HEK293 (cell line): ENCODE data around the gene C19orf44.

Experiments
- ATF2 ChIP-seq: fragments of 450-650 bp; formaldehyde crosslinking; IDR thresholded peaks from 2 replicates; pipeline ENCODE4 v1.5.1; 2016; ENCODE audit warnings: missing biosample characterization, missing genetic modification characterization, low read depth
- EGR2 ChIP-seq: fragments of 450-650 bp; formaldehyde crosslinking; IDR thresholded peaks from 2 replicates; pipeline ENCODE4 v1.5.1; 2016; ENCODE audit warnings: low read depth, missing biosample characterization, missing genetic modification characterization
- MEIS1 ChIP-seq: sonication (generic); formaldehyde crosslinking; IDR thresholded peaks from 2 replicates; pipeline ENCODE4 v1.8.1; 2022; ENCODE audit warnings: missing genetic modification reagents, mild to moderate bottlenecking, borderline replicate concordance
- PRDM6 ChIP-seq: fragments of 450-650 bp; formaldehyde crosslinking; IDR thresholded peaks from 2 replicates; pipeline ENCODE4 v1.5.1; 2017; ENCODE audit warnings: missing biosample characterization, missing genetic modification characterization
- RBAK ChIP-seq: fragments of 450-650 bp; formaldehyde crosslinking; IDR thresholded peaks from 2 replicates; pipeline ENCODE4 v1.5.1; 2016; ENCODE audit warnings: missing biosample characterization, missing genetic modification characterization
- REPIN1 ChIP-seq: fragments of 450-650 bp; formaldehyde crosslinking; IDR thresholded peaks from 2 replicates; pipeline ENCODE4 v1.5.1; 2017; ENCODE audit warnings: missing biosample characterization, missing genetic modification characterization, low read depth
- SALL2 ChIP-seq: fragments of 450-650 bp; formaldehyde crosslinking; IDR thresholded peaks from 2 replicates; pipeline ENCODE4 v1.5.0; 2017; ENCODE audit warnings: missing biosample characterization, mild to moderate bottlenecking, missing genetic modification characterization, borderline replicate concordance
- SP3 ChIP-seq: fragments of 450-650 bp; formaldehyde crosslinking; IDR thresholded peaks from 2 replicates; pipeline ENCODE4 v1.5.1; 2016; ENCODE audit warnings: missing biosample characterization, missing genetic modification characterization
- YY2 ChIP-seq: fragments of 450-650 bp; formaldehyde crosslinking; IDR thresholded peaks from 2 replicates; pipeline ENCODE4 v1.5.1; 2016; ENCODE audit warnings: missing biosample characterization, missing genetic modification characterization
- ZBTB10 ChIP-seq: fragments of 450-650 bp; formaldehyde crosslinking; IDR thresholded peaks from 2 replicates; pipeline ENCODE4 v1.5.1; 2016; ENCODE audit warnings: missing biosample characterization, missing genetic modification characterization
- ZBTB49 ChIP-seq: fragments of 450-650 bp; formaldehyde crosslinking; IDR thresholded peaks from 2 replicates; pipeline ENCODE4 v1.5.1; 2016; ENCODE audit warnings: missing biosample characterization, missing genetic modification characterization, low read depth
- ZFHX2 ChIP-seq: fragments of 450-650 bp; formaldehyde crosslinking; conservative IDR thresholded peaks from 2 replicates; pipeline ENCODE4 v1.5.1; 2016; ENCODE audit warnings: missing biosample characterization, missing genetic modification characterization
- ZNF10 ChIP-seq: fragments of 450-650 bp; formaldehyde crosslinking; IDR thresholded peaks from 2 replicates; pipeline ENCODE4 v1.5.1; 2017; ENCODE audit warnings: missing biosample characterization, missing genetic modification characterization
- ZNF138 ChIP-seq: fragments of 450-650 bp; formaldehyde crosslinking; IDR thresholded peaks from 2 replicates; pipeline ENCODE4 v1.5.1; 2016; ENCODE audit warnings: missing biosample characterization, missing genetic modification characterization, borderline replicate concordance
- ZNF157 ChIP-seq: fragments of 450-650 bp; formaldehyde crosslinking; IDR thresholded peaks from 2 replicates; pipeline ENCODE4 v1.5.1; 2016; ENCODE audit warnings: missing biosample characterization, missing genetic modification characterization
- ZNF19 ChIP-seq: fragments of 450-650 bp; formaldehyde crosslinking; IDR thresholded peaks from 2 replicates; pipeline ENCODE4; 2016; ENCODE audit warnings: missing biosample characterization, missing genetic modification characterization, low read depth
- ZNF2 ChIP-seq: fragments of 450-650 bp; formaldehyde crosslinking; IDR thresholded peaks from 2 replicates; pipeline ENCODE4 v1.5.1; 2016; ENCODE audit warnings: missing biosample characterization, missing genetic modification characterization
- ZNF280C ChIP-seq: fragments of 450-650 bp; formaldehyde crosslinking; IDR thresholded peaks from 2 replicates; pipeline ENCODE4 v1.5.1; 2016; ENCODE audit warnings: missing biosample characterization, missing genetic modification characterization
- ZNF37A ChIP-seq: fragments of 450-650 bp; IDR thresholded peaks from 2 replicates; pipeline ENCODE4 v1.5.1; 2018; ENCODE audit warnings: missing biosample characterization, missing genetic modification characterization
- ZNF404 ChIP-seq: fragments of 450-650 bp; formaldehyde crosslinking; IDR thresholded peaks from 2 replicates; pipeline ENCODE4 v1.5.1; 2017; ENCODE audit warnings: missing biosample characterization, missing genetic modification characterization
- ZNF433 ChIP-seq: fragments of 450-650 bp; formaldehyde crosslinking; IDR thresholded peaks from 2 replicates; pipeline ENCODE4 v1.5.1; 2016; ENCODE audit warnings: missing biosample characterization, missing genetic modification characterization, low read depth
- ZNF571 ChIP-seq: fragments of 450-650 bp; formaldehyde crosslinking; IDR thresholded peaks from 2 replicates; pipeline ENCODE4 v1.5.0; 2017; ENCODE audit warnings: missing biosample characterization, missing genetic modification characterization
- ZNF654 ChIP-seq: fragments of 450-650 bp; formaldehyde crosslinking; IDR thresholded peaks from 2 replicates; pipeline ENCODE4 v1.5.1; 2016; ENCODE audit warnings: low read depth, missing biosample characterization, missing genetic modification characterization
- ZNF664 ChIP-seq: fragments of 450-650 bp; formaldehyde crosslinking; IDR thresholded peaks from 2 replicates; pipeline ENCODE4 v1.5.1; 2016; ENCODE audit warnings: missing biosample characterization, missing genetic modification characterization
- ZNF692 ChIP-seq: fragments of 450-650 bp; formaldehyde crosslinking; IDR thresholded peaks from 2 replicates; pipeline ENCODE4 v1.5.1; 2016; ENCODE audit warnings: missing biosample characterization, missing genetic modification characterization
- ZNF777 ChIP-seq: fragments of 450-650 bp; formaldehyde crosslinking; IDR thresholded peaks from 2 replicates; pipeline ENCODE4 v1.5.1; 2017; ENCODE audit warnings: missing biosample characterization, missing genetic modification characterization, borderline replicate concordance
- ZNF843 ChIP-seq: fragments of 450-650 bp; formaldehyde crosslinking; IDR thresholded peaks from 2 replicates; pipeline ENCODE4 v1.5.1; 2016; ENCODE audit warnings: missing biosample characterization, missing genetic modification characterization
- ZSCAN16 ChIP-seq: fragments of 450-650 bp; formaldehyde crosslinking; IDR thresholded peaks from 2 replicates; pipeline ENCODE4 v1.5.1; 2016; ENCODE audit warnings: missing biosample characterization, missing genetic modification characterization
- ZXDB ChIP-seq: fragments of 450-650 bp; formaldehyde crosslinking; IDR thresholded peaks from 2 replicates; pipeline ENCODE4 v1.5.1; 2016; ENCODE audit warnings: missing biosample characterization, missing genetic modification characterization

C19orf44 gene

GRCh38 chr19:16569609-16570320 lies 73.6 kb downstream of the C19orf44 start (continued):
- TF ChIP-seq PRDM6 (tag by site-specific recombination) (no peak), SP3 (tag by site-specific recombination) (0 out of 2 replicates have a peak, but pooled peaks have one; percentile 32), ZBTB10 (tag by site-specific recombination) (no peak), ZNF280C (tag by site-specific recombination) (no peak), EGR2 (tag by site-specific recombination) (no peak), ZNF2 (tag by site-specific recombination) (0 out of 2 replicates have a peak, but pooled peaks have one; percentile 41), ZNF777 (tag by site-specific recombination) (no peak), ZBTB49 (no peak), ZNF19 (tag by site-specific recombination) (no peak), ZNF692 (tag by site-specific recombination) (peak; percentile 64; the same call in 1 of the 2 replicates), ZNF433 (no peak), RBAK (tag by site-specific recombination) (no peak), ZFHX2 (tag by site-specific recombination) (no peak), ZNF404 (tag by site-specific recombination) (no peak), ZSCAN16 (no peak), MEIS1 (CRISPR knock-in tag) (no peak), ZNF157 (tag by site-specific recombination) (no peak), REPIN1 (tag by site-specific recombination) (no peak), SALL2 (tag by site-specific recombination) (no peak), ZNF138 (tag by site-specific recombination) (no peak), ZNF664 (peak; percentile 99), ZNF10 (tag by site-specific recombination) (peak; percentile 94), ZNF571 (no peak), ZNF654 (tag by site-specific recombination) (no peak), YY2 (tag by site-specific recombination) (no peak), ZNF37A (tag by site-specific recombination) (no peak), ZXDB (tag by site-specific recombination) (peak; percentile 72), ZNF843 (tag by site-specific recombination) (no peak), ATF2 (tag by site-specific recombination) (peak; percentile 98)
